ENCODE measurements around the gene KLHL14. TPM values are rescaled to one million over a fixed set of nuclear protein-coding genes. Genes with fewer than 3 reads are reported as not detected.
"Not testable (repeated sequence)": the region's sequence is repeated elsewhere in the genome, so short reads cannot be mapped to it uniquely, and the experiment has no call there.

The KLHL14 gene
- total and polyA plus RNA-seq, 9 donors = 0.23 to 3.7 (median 1.5) TPM

GRCh38 chr18:32802591-32803451 is 30.0 kb upstream of the KLHL14 start:
- WGBS, 3 donors = 80 to 85% (median 81%) methylated on average over 8 of the region's 8 CpGs
- TF ChIP-seq POLR2A (IDR thresholded peaks at IDR 0.05) (no peak), CTCF (IDR thresholded peaks at IDR 0.05) (no peak), EP300 (IDR thresholded peaks at IDR 0.05) (no peak)

DNA sequence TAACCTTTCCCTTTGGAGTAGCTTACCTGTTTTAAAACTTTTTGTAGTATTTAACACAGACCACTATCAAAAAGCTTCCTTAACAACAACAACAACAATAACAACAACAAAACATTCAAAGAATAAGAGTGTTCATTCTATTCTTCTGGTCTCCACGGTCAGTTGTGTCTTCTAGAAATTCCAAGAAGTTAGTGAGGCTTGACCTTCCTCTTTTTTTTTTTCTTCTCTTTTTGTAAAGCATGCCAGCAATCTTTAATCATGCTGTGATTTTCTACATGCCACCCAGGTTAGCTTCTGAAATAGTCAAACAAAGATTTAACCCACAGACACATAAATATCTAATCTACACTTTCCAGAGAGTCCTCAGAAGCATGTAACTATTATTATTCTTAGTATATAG is 28.4 kb upstream of the KLHL14 start:
- intact Hi-C loops (cut with DNase I) = no loop called here
- 42 to 51% (median 46%) methylated on average over 1 of the region's 1 CpG for WGBS, 3 donors
- Histone ChIP-seq H3K4me3 (no peak overlapping the region), H3K27ac (no peak overlapping the region), H3K9me3 (no peaks in the 10 kb centered on the region), H3K36me3 (no peaks in the 10 kb centered on the region), H3K27me3 (no peaks in the 10 kb centered on the region), H3K4me1 (ENCODE audit: insufficient read depth) (no peaks in the 10 kb centered on the region)
- no peak for TF ChIP-seq CTCF (IDR thresholded peaks at IDR 0.05)
- no peak for TF ChIP-seq EP300 (IDR thresholded peaks at IDR 0.05)
- no peak for TF ChIP-seq POLR2A (IDR thresholded peaks at IDR 0.05)
- DNase-seq = no peak

More at GRCh38 chr18:32802591-32803451, 30.0 kb upstream of the KLHL14 start:
- intact Hi-C loops (cut with DNase I) = no loop called here
- Histone ChIP-seq H3K36me3 (no peaks in the 10 kb centered on the region), H3K27ac (no peak overlapping the region), H3K9me3 (peaks cover 0 to 3% of the 10 kb centered on the region in 2 donors), H3K27me3 (no peaks in the 10 kb centered on the region), H3K4me1 (ENCODE audit: insufficient read depth) (no peaks in the 10 kb centered on the region), H3K4me3 (no peak overlapping the region)
- no peak for DNase-seq

GRCh38 chr18:32798209-32798960 is 25.6 kb upstream of the KLHL14 start:
- intact Hi-C loops (cut with DNase I) = no loop called here
- 83 to 84% (median 83%) methylated on average over 4 of the region's 4 CpGs for WGBS, 3 donors
- H3K27ac ChIP-seq = no peak overlapping the region
- TF ChIP-seq POLR2A (IDR thresholded peaks at IDR 0.05) (no peak), EP300 (IDR thresholded peaks at IDR 0.05) (no peak), CTCF (IDR thresholded peaks at IDR 0.05) (no peak)
- DNase-seq = no peak
- no peaks in the 10 kb centered on the region for H3K27me3 ChIP-seq
- no peaks in the 10 kb centered on the region for H3K36me3 ChIP-seq
- no peak overlapping the region for H3K4me3 ChIP-seq
- H3K4me1 ChIP-seq (ENCODE audit: insufficient read depth) = no peaks in the 10 kb centered on the region
- H3K9me3 ChIP-seq = no peaks in the 10 kb centered on the region

GRCh38 chr18:32794667-32795066 is 21.8 kb upstream of the KLHL14 start:
- not testable (repeated sequence) for H3K9me3 ChIP-seq
- 91 to 97% (median 93%) methylated on average over 27 to 31 of the region's 31 CpGs for WGBS, 3 donors

More at GRCh38 chr18:32794667-32795066, 21.8 kb upstream of the KLHL14 start:
- DNase-seq; intact Hi-C loops (cut with DNase I); H3K4me1 ChIP-seq (ENCODE audit: insufficient read depth); H3K36me3 ChIP-seq; H3K4me3 ChIP-seq; H3K27me3 ChIP-seq; H3K27ac ChIP-seq: not testable (repeated sequence)

Data from ovary (tissue), 9 donors.